ENCODE results near the gene ABCB1.

Gene ABCB1

DNA sequence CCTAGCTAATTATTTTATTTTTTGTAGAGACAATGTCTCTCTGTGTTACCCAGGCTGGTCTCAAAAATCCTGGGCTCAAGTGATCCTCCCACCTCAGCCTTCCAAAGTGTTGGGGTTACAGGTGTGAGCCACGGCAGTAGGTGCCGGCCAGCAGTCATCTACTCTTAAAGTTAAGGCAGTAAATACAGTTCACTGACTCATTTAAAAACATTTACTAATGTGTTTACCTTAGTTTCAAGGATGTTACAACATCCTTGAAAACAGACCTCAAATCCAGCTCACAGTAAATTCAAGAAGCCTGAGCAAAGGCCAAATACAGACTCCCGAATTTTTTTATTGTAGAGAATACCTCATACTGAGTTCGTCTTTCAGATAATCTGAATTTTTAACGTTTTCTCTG is 95.6 kb downstream of the ABCB1 start:
- Histone ChIP-seq H3K27ac (ENCODE audit: extremely low read depth, low read depth, low read length) (no peak overlapping the region), H3K36me3 (ENCODE audit: control insufficient read depth in 2 of 2, insufficient read depth in 1 of 2, low read length in 2 of 2) (peaks cover 0 to 9% of the 10 kb centered on the region in 2 experiments; a peak in 1 of 3 replicates), H3K4me3 (ENCODE audit: low read depth, low read length) (no peak overlapping the region), H3K4me1 (ENCODE audit: control insufficient read depth, insufficient read depth, low read length) (no peaks in the 10 kb centered on the region), H3K9me3 (ENCODE audit: control insufficient read depth, insufficient read depth, low read depth, low read length) (no peaks in the 10 kb centered on the region)
- TF ChIP-seq TCF7L2 (IDR thresholded peaks at IDR 0.05; ENCODE audit: borderline replicate concordance, low read depth, low read length) (no peak), ZNF426 (tag by site-specific recombination; IDR thresholded peaks at IDR 0.05) (no peak), ZNF416 (tag by site-specific recombination; IDR thresholded peaks at IDR 0.05) (no peak), ZNF654 (tag by site-specific recombination; IDR thresholded peaks at IDR 0.05; ENCODE audit: low read depth) (no peak)
- ChIA-PET POLR2A (no interaction called here), CTCF (interaction anchor here (0.6 to 1.9 kb wide), 6 partner anchors 12 to 607 kb away, joined by 3 to 6 read pairs (median 4); no protein-coding TSS in a partner anchor)

DNA sequence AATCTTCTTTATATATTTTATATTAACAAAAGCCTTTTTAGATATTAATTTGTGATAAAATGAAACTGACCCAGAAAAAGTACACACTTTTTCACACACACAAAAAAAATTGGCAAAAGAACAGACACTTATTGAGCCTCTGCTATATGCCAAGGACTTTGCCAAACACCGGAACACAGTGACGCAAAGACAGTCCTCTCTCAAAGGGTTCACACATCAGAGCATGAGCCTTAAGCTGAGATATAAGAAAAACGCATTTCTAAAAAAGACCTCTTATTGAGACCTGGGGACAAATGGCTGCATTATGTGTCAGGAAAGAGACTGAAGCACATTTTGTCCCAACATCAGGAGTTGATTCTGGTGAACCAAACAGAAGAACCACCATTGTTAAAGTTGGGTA is 101.2 kb downstream of the ABCB1 start:
- TF ChIP-seq ZNF561 (tag by site-specific recombination; IDR thresholded peaks at IDR 0.05; ENCODE audit: borderline replicate concordance): no peak
- TF ChIP-seq, protein P1, sequence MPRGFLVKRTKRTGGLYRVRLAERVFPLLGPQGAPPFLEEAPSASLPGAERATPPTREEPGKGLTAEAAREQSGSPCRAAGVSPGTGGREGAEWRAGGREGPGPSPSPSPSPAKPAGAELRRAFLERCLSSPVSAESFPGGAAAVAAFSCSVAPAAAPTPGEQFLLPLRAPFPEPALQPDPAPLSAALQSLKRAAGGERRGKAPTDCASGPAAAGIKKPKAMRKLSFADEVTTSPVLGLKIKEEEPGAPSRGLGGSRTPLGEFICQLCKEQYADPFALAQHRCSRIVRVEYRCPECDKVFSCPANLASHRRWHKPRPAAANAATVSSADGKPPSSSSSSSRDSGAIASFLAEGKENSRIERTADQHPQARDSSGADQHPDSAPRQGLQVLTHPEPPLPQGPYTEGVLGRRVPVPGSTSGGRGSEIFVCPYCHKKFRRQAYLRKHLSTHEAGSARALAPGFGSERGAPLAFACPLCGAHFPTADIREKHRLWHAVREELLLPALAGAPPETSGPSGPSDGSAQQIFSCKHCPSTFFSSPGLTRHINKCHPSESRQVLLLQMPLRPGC (tag by site-specific recombination; IDR thresholded peaks at IDR 0.05): no peak
- no peak for TF ChIP-seq SCRT1 (tag by site-specific recombination; IDR thresholded peaks at IDR 0.05; ENCODE audit: borderline replicate concordance)
- no peak for TF ChIP-seq ZNF548 (tag by site-specific recombination; IDR thresholded peaks at IDR 0.05)
- no peak for TF ChIP-seq ZNF133 (tag by site-specific recombination; IDR thresholded peaks at IDR 0.05)
- TF ChIP-seq ZNF146 (tag by site-specific recombination; IDR thresholded peaks at IDR 0.05): no peak
- TF ChIP-seq BCL11B (tag by site-specific recombination; IDR thresholded peaks at IDR 0.05; ENCODE audit: low read depth): no peak
- TF ChIP-seq, protein P2, sequence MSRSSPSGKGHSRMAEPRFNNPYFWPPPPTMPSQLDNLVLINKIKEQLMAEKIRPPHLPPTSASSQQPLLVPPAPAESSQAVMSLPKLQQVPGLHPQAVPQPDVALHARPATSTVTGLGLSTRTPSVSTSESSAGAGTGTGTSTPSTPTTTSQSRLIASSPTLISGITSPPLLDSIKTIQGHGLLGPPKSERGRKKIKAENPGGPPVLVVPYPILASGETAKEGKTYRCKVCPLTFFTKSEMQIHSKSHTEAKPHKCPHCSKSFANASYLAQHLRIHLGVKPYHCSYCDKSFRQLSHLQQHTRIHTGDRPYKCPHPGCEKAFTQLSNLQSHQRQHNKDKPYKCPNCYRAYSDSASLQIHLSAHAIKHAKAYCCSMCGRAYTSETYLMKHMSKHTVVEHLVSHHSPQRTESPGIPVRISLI (tag by site-specific recombination; IDR thresholded peaks at IDR 0.05): no peak
- no peak for TF ChIP-seq ZBTB1 (tag by site-specific recombination; IDR thresholded peaks at IDR 0.05)
- TF ChIP-seq ZNF785 (tag by site-specific recombination; IDR thresholded peaks at IDR 0.05): no peak
- no peak for TF ChIP-seq ZNF423 (tag by site-specific recombination; IDR thresholded peaks at IDR 0.05)
- TF ChIP-seq, protein P3, sequence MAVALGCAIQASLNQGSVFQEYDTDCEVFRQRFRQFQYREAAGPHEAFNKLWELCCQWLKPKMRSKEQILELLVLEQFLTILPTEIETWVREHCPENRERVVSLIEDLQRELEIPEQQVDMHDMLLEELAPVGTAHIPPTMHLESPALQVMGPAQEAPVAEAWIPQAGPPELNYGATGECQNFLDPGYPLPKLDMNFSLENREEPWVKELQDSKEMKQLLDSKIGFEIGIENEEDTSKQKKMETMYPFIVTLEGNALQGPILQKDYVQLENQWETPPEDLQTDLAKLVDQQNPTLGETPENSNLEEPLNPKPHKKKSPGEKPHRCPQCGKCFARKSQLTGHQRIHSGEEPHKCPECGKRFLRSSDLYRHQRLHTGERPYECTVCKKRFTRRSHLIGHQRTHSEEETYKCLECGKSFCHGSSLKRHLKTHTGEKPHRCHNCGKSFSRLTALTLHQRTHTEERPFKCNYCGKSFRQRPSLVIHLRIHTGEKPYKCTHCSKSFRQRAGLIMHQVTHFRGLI (tag by site-specific recombination; IDR thresholded peaks at IDR 0.05): no peak
- TF ChIP-seq ZNF560 (tag by site-specific recombination; IDR thresholded peaks at IDR 0.05; ENCODE audit: borderline replicate concordance): no peak
- TF ChIP-seq ZNF473 (tag by site-specific recombination; IDR thresholded peaks at IDR 0.05): no peak
- Histone ChIP-seq H3K4me1 (ENCODE audit: control insufficient read depth, insufficient read depth, low read length) (no peaks in the 10 kb centered on the region), H3K36me3 (ENCODE audit: control insufficient read depth in 2 of 2, insufficient read depth in 1 of 2, low read length in 2 of 2) (no peaks in the 10 kb centered on the region), H3K9me3 (ENCODE audit: control insufficient read depth, insufficient read depth, low read depth, low read length) (no peaks in the 10 kb centered on the region), H3K27ac (ENCODE audit: extremely low read depth, low read depth, low read length) (no peak overlapping the region), H3K4me3 (ENCODE audit: low read depth, low read length) (no peak overlapping the region)
- ChIA-PET POLR2A (no interaction called here), CTCF (no interaction called here)

DNA sequence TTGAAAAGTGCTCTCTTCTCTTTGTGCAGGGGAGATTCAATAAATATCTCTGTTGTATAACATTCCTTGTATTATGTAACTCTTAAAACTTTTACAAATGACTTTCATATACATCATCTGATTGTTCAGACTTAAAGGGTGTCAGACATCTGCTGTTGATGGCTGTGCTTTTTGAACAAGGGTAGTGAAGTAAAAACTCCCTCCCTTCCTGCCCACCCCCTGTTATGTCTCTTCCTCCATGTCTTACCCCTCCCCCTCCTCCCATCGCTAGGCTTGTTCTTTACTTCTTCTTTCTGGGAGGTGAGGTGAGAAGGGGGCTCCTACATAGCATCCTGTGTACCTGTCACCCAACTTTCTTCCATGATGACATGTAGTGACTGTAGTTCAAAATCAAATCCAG is 101.8 kb downstream of the ABCB1 start:
- Histone ChIP-seq H3K4me1 (ENCODE audit: control insufficient read depth, insufficient read depth, low read length) (no peaks in the 10 kb centered on the region), H3K36me3 (ENCODE audit: control insufficient read depth in 2 of 2, insufficient read depth in 1 of 2, low read length in 2 of 2) (no peaks in the 10 kb centered on the region), H3K4me3 (ENCODE audit: low read depth, low read length) (no peak overlapping the region), H3K9me3 (ENCODE audit: control insufficient read depth, insufficient read depth, low read depth, low read length) (no peaks in the 10 kb centered on the region), H3K27ac (ENCODE audit: extremely low read depth, low read depth, low read length) (no peak overlapping the region)
- POLR2A ChIA-PET: no interaction called here
- CTCF ChIA-PET: no interaction called here
- TF ChIP-seq ZNF560 (tag by site-specific recombination; IDR thresholded peaks at IDR 0.05; ENCODE audit: borderline replicate concordance) (no peak), ZNF629 (tag by site-specific recombination; IDR thresholded peaks at IDR 0.05) (no peak), ZNF544 (tag by site-specific recombination; IDR thresholded peaks at IDR 0.05) (no peak), ZNF16 (tag by site-specific recombination; IDR thresholded peaks at IDR 0.05; ENCODE audit: low read depth) (no peak), ZNF600 (tag by site-specific recombination; IDR thresholded peaks at IDR 0.05) (no peak), ZNF274 (IDR thresholded peaks at IDR 0.05; ENCODE audit: low read length) (no peak), ZNF274 (tag by site-specific recombination; IDR thresholded peaks at IDR 0.05; ENCODE audit: borderline replicate concordance) (no peak), ZNF664 (tag by site-specific recombination; IDR thresholded peaks at IDR 0.05) (no peak), SCRT1 (tag by site-specific recombination; IDR thresholded peaks at IDR 0.05; ENCODE audit: borderline replicate concordance) (no peak), ZNF416 (tag by site-specific recombination; IDR thresholded peaks at IDR 0.05) (no peak), ZSCAN23 (tag by site-specific recombination; IDR thresholded peaks at IDR 0.05) (no peak), GFI1B (tag by site-specific recombination; IDR thresholded peaks at IDR 0.05) (no peak), ZBTB1 (tag by site-specific recombination; IDR thresholded peaks at IDR 0.05) (no peak)
- TF ChIP-seq, protein P1 (tag by site-specific recombination; IDR thresholded peaks at IDR 0.05): no peak
